H1 (cell line): Measurements from ENCODE around the gene GALNT2. TPM values are rescaled to one million over a fixed set of nuclear protein-coding genes. Genes with fewer than 3 reads are reported as not detected.

Experiments used
- BRCA1 ChIP-seq: IDR thresholded peaks from 2 replicates; pipeline ENCODE4 v1.6.1; 2012; ENCODE audit warnings: low read depth, low read length, improper control_type of control experiment
- SP4 ChIP-seq: IDR thresholded peaks from 2 replicates; pipeline ENCODE4 v1.6.1; 2012; ENCODE audit warnings: low read length, inconsistent platforms
- TAF1 ChIP-seq: IDR thresholded peaks from 2 replicates; pipeline ENCODE4 v1.6.1; 2011; ENCODE audit warnings: mild to moderate bottlenecking, low read depth, low read length
- polyA plus RNA-seq, 7 experiments: library from polyadenylated mRNA; depleted of rRNA in 3 of 7; stranded (reverse) in 5 of 7; unstranded in 2 of 7; fragments of >200 nt in 5 of 7; fragments of 200-250 nt in 2 of 7; gene quantifications; 1 replicate in 5 of 7; 2 replicates in 1 of 7; 4 replicates in 1 of 7; pipeline versions ENCODE4 v1.2.1 to v1.2.3, GENCODE V29; 2011 to 2013; ENCODE audit warnings: missing spikeins in 2 of 7, mixed read lengths in 2 of 7
- total RNA-seq: library from RNA; stranded (reverse); fragmentation: NEBNext Ultra II Directional; extraction: Animal tissue kit (Norgen Biotek cat#: 25700); gene quantifications from 2 replicates; pipeline ENCODE4 v1.2.1, GENCODE V29; 2021
- TF ChIP-seq, protein P1 (sequence below): fragments of 300-600 bp; sonication (generic); IDR thresholded peaks from 2 replicates; pipeline ENCODE4 v1.7.1; 2012; ENCODE audit warnings: low read length, moderate library complexity, mild to moderate bottlenecking, inconsistent platforms; ENCODE audit not compliant: insufficient replicate concordance

Gene GALNT2
- total and polyA plus RNA-seq, 2 of the 8 experiments (the other 6 are each of a cell fraction or from before 2014, with no cell fraction given), result 34.5 to 75.3 TPM

DNA sequence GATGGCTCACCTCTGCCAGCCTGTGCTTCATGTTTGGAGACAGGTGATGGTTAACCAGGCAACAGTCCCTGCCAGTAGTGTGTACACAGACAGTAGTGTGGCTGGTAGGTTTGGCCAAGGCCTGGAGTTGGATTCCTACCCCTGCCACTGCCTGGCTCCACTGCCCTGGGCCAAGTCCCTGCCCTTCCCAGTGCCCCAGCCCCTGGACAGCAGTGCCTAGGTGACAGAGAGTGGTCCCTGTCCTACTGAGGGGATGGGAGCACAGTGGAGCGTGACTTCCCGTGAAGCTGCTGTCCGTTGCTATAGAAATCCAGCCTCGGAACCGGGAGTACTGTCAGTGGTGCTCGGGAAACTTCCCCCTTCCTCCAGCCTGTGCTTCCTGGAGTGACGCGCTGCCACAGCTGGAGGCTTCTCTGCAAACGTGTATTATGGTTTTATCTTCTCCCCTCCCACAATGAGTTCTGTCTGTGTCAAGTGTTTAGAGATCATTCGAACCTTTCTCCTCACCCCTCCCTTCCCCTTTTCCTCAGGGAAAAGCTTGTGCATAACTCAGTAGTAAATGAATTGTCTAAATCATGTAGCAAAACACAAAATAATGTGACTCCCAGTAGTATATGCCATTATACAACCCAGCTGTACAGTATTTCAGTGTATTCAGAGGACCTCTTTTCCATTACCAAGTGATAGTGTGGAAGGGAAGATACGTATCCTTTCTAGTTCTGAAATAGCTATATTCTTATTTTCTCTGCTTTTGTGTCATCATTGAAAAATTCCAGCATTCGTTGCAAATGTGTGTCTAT, 73.4 kb downstream of the GALNT2 start (continued):
- TF ChIP-seq, protein P1, sequence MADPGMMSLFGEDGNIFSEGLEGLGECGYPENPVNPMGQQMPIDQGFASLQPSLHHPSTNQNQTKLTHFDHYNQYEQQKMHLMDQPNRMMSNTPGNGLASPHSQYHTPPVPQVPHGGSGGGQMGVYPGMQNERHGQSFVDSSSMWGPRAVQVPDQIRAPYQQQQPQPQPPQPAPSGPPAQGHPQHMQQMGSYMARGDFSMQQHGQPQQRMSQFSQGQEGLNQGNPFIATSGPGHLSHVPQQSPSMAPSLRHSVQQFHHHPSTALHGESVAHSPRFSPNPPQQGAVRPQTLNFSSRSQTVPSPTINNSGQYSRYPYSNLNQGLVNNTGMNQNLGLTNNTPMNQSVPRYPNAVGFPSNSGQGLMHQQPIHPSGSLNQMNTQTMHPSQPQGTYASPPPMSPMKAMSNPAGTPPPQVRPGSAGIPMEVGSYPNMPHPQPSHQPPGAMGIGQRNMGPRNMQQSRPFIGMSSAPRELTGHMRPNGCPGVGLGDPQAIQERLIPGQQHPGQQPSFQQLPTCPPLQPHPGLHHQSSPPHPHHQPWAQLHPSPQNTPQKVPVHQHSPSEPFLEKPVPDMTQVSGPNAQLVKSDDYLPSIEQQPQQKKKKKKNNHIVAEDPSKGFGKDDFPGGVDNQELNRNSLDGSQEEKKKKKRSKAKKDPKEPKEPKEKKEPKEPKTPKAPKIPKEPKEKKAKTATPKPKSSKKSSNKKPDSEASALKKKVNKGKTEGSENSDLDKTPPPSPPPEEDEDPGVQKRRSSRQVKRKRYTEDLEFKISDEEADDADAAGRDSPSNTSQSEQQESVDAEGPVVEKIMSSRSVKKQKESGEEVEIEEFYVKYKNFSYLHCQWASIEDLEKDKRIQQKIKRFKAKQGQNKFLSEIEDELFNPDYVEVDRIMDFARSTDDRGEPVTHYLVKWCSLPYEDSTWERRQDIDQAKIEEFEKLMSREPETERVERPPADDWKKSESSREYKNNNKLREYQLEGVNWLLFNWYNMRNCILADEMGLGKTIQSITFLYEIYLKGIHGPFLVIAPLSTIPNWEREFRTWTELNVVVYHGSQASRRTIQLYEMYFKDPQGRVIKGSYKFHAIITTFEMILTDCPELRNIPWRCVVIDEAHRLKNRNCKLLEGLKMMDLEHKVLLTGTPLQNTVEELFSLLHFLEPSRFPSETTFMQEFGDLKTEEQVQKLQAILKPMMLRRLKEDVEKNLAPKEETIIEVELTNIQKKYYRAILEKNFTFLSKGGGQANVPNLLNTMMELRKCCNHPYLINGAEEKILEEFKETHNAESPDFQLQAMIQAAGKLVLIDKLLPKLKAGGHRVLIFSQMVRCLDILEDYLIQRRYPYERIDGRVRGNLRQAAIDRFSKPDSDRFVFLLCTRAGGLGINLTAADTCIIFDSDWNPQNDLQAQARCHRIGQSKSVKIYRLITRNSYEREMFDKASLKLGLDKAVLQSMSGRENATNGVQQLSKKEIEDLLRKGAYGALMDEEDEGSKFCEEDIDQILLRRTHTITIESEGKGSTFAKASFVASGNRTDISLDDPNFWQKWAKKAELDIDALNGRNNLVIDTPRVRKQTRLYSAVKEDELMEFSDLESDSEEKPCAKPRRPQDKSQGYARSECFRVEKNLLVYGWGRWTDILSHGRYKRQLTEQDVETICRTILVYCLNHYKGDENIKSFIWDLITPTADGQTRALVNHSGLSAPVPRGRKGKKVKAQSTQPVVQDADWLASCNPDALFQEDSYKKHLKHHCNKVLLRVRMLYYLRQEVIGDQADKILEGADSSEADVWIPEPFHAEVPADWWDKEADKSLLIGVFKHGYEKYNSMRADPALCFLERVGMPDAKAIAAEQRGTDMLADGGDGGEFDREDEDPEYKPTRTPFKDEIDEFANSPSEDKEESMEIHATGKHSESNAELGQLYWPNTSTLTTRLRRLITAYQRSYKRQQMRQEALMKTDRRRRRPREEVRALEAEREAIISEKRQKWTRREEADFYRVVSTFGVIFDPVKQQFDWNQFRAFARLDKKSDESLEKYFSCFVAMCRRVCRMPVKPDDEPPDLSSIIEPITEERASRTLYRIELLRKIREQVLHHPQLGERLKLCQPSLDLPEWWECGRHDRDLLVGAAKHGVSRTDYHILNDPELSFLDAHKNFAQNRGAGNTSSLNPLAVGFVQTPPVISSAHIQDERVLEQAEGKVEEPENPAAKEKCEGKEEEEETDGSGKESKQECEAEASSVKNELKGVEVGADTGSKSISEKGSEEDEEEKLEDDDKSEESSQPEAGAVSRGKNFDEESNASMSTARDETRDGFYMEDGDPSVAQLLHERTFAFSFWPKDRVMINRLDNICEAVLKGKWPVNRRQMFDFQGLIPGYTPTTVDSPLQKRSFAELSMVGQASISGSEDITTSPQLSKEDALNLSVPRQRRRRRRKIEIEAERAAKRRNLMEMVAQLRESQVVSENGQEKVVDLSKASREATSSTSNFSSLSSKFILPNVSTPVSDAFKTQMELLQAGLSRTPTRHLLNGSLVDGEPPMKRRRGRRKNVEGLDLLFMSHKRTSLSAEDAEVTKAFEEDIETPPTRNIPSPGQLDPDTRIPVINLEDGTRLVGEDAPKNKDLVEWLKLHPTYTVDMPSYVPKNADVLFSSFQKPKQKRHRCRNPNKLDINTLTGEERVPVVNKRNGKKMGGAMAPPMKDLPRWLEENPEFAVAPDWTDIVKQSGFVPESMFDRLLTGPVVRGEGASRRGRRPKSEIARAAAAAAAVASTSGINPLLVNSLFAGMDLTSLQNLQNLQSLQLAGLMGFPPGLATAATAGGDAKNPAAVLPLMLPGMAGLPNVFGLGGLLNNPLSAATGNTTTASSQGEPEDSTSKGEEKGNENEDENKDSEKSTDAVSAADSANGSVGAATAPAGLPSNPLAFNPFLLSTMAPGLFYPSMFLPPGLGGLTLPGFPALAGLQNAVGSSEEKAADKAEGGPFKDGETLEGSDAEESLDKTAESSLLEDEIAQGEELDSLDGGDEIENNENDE, result no peak
- TF ChIP-seq BRCA1, result no peak
- no peak for TF ChIP-seq SP4
- no peak for TF ChIP-seq TAF1
- TF ChIP-seq, all 59 proteins: peak for 0
